HL-60 (cell line): ENCODE results near the gene ADCY3.

Experiments
- DNase-seq, 2 experiments: peaks; one replicate each; pipeline ENCODE4 v3.0.0-alpha.2; 2010 to 2020; ENCODE audit warnings: low read depth in 1 of 2, low spot score in 1 of 2
- H3K27ac ChIP-seq: fragments of 250-450 bp; sonication (Bioruptor Pico); replicated peaks from 2 replicates; pipeline ENCODE4 v1.5.1; 2020; ENCODE audit warnings: mild to moderate bottlenecking, moderate library complexity
- H3K27me3 ChIP-seq: fragments of 250-450 bp; sonication (Bioruptor Pico); 2 replicates; pipeline ENCODE4 v1.5.1; 2021; ENCODE audit warnings: mild to moderate bottlenecking, moderate library complexity; ENCODE audit not compliant: insufficient read depth, poor library complexity, severe bottlenecking
- H3K4me3 ChIP-seq: replicated peaks from 2 replicates; pipeline ENCODE4 v1.5.1; 2011; ENCODE audit warnings: mild to moderate bottlenecking, control low read depth, low read length; ENCODE audit not compliant: insufficient read depth
- GABPA ChIP-seq: IDR thresholded peaks from 2 replicates; pipeline ENCODE4 v1.6.1; 2012; ENCODE audit warnings: low read depth
- POLR2AphosphoS5 ChIP-seq: IDR thresholded peaks from 2 replicates; pipeline ENCODE4 v1.6.1; 2012; ENCODE audit warnings: low read depth
- SPI1 ChIP-seq: IDR thresholded peaks from 2 replicates; pipeline ENCODE4 v1.6.1; 2012; ENCODE audit warnings: low read depth, mild to moderate bottlenecking, borderline replicate concordance
- TF ChIP-seq, protein P1 (sequence below): IDR thresholded peaks from 2 replicates; pipeline ENCODE4 v1.6.1; 2012; ENCODE audit warnings: low read depth; ENCODE audit not compliant: insufficient replicate concordance
- TF ChIP-seq, protein P2 (sequence below): IDR thresholded peaks from one replicate; pipeline ENCODE4 v1.5.1; 2011; ENCODE audit warnings: low read length, control low read depth, inconsistent platforms; ENCODE audit not compliant: insufficient read depth

Gene ADCY3

DNA sequence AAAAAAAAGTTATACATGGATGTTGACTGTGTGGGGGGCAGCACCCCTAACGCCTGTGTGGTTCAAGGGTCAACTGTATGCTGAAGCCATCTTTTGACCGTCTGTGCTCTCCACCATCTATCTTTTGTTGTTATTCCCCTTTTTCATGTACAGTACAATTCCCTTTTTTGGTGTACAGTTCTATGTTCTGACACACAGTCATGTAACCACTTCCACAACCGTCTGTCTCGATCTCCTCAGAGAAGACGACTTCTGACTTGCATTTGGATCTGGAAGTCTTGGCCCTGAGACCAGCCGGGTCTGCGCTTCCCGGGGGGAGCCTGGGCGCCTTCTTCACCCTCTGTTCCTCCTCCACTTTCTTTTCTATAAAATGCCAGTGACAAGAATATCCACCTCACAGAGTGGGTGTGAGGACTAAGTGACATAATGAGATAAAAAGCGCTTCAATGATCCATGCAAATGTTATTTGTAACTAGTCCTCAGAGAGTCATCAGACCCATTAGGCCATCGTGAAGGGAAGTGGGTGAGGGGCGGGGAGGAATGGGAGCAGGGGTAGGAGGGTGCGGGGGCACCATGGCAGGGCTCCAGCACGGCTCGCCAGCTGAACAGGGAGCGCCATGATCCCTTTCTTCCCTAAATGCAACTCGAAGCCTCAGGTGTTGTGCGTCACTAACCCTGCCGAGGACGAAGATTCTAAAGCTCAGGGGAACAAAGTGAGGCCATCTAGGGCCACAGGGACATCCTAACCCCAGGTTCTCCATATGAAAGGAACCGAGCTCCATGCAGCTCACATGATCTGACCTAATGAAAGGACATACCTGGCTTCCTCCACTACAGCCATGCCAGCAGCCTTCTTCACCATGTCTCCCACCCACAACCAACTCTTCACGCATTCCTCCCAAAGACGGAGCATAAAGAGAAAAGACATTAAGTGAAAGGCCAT is 16.6 kb downstream of the ADCY3 start:
- no peak for TF ChIP-seq POLR2AphosphoS5
- TF ChIP-seq GABPA: no peak
- H3K4me3 ChIP-seq: no peak overlapping the region
- no peak for DNase-seq
- no peak overlapping the region for H3K27ac ChIP-seq
- H3K27me3 ChIP-seq: no peaks in the 10 kb centered on the region

DNA sequence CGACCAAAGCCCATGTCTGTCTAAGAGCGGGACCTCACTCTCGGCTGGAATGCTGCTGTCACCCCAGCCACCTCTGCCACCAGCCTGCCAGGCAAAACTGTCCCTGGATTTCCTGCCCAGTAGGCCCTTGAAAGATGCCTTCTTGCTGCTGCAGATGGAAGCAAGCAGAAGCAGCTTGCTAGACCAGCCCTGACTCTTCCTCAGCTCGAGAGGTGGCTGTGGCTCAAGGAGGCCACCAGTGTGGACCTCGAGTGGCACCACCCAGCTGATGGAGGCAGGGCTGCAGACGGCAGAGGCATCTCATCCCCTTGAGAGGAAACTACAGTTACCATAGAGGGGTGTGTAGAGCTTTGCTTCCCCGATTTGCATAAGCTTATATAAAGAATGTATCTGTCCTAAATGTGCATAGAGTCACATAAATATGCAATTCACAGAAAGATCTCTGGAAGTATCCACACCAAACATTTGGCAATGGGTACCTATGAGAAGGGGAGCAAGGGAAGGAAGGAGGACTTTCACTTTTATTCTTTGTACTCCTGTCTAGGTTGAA is 20.6 kb downstream of the ADCY3 start:
- Histone ChIP-seq H3K27ac (no peak overlapping the region), H3K27me3 (no peaks in the 10 kb centered on the region), H3K4me3 (no peak overlapping the region)
- TF ChIP-seq GABPA (no peak), SPI1 (no peak), POLR2AphosphoS5 (no peak)
- TF ChIP-seq, protein P1, sequence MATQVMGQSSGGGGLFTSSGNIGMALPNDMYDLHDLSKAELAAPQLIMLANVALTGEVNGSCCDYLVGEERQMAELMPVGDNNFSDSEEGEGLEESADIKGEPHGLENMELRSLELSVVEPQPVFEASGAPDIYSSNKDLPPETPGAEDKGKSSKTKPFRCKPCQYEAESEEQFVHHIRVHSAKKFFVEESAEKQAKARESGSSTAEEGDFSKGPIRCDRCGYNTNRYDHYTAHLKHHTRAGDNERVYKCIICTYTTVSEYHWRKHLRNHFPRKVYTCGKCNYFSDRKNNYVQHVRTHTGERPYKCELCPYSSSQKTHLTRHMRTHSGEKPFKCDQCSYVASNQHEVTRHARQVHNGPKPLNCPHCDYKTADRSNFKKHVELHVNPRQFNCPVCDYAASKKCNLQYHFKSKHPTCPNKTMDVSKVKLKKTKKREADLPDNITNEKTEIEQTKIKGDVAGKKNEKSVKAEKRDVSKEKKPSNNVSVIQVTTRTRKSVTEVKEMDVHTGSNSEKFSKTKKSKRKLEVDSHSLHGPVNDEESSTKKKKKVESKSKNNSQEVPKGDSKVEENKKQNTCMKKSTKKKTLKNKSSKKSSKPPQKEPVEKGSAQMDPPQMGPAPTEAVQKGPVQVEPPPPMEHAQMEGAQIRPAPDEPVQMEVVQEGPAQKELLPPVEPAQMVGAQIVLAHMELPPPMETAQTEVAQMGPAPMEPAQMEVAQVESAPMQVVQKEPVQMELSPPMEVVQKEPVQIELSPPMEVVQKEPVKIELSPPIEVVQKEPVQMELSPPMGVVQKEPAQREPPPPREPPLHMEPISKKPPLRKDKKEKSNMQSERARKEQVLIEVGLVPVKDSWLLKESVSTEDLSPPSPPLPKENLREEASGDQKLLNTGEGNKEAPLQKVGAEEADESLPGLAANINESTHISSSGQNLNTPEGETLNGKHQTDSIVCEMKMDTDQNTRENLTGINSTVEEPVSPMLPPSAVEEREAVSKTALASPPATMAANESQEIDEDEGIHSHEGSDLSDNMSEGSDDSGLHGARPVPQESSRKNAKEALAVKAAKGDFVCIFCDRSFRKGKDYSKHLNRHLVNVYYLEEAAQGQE: no peak
- TF ChIP-seq, protein P2, sequence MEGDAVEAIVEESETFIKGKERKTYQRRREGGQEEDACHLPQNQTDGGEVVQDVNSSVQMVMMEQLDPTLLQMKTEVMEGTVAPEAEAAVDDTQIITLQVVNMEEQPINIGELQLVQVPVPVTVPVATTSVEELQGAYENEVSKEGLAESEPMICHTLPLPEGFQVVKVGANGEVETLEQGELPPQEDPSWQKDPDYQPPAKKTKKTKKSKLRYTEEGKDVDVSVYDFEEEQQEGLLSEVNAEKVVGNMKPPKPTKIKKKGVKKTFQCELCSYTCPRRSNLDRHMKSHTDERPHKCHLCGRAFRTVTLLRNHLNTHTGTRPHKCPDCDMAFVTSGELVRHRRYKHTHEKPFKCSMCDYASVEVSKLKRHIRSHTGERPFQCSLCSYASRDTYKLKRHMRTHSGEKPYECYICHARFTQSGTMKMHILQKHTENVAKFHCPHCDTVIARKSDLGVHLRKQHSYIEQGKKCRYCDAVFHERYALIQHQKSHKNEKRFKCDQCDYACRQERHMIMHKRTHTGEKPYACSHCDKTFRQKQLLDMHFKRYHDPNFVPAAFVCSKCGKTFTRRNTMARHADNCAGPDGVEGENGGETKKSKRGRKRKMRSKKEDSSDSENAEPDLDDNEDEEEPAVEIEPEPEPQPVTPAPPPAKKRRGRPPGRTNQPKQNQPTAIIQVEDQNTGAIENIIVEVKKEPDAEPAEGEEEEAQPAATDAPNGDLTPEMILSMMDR: no peak
- DNase-seq: no peak

DNA sequence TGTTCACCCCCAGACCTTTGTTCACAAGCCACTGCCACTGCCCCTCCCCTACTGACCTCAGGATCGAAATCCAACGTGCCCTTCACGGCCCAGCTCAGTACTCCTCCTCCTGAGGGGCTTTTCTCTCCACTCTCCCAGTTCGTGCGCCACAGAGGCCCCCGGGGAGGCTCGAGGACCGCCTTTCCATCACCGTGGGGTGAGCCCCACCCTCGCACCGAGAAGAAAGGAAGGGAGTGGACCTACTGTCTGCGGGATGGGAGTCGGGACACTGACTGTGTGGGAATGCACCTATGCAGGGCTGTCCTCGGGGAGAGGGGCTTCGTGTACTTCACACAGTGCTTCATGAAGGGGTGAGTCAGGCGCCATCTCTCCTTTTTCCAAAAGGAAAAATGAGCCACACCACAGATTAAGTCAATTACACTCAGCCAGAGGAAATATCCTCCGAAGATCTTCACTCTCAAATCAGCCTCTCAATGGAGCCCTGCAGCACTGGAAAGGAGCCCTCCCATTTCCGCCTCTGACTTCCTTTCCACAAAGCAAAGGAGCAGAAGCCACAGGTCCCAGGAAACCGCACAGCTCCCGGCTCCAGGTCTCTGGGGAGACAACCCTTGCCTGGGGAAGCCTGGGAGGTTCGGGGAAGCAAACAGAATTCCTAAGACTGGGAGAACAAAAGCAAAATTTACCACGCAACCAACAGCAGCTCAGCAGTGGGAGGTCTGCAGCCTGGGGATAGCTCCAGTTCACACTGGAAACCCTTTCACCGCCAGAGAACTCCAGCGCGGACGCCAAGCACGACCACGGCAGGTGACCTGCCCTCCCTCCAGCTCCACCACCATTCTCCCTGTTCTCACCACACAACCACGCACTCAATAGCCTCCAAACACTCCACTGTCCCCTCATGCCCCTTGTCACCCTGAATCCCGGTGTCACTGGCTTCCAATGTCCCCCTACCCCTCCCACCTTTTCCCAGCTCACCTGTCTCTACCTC is 21.6 kb downstream of the ADCY3 start:
- Histone ChIP-seq H3K27ac (no peak overlapping the region), H3K4me3 (no peak overlapping the region), H3K27me3 (no peaks in the 10 kb centered on the region)
- no peak for TF ChIP-seq GABPA
- no peak for TF ChIP-seq POLR2AphosphoS5
- TF ChIP-seq, protein P2: no peak
- TF ChIP-seq SPI1: no peak
- TF ChIP-seq, protein P1: no peak
- no peak for DNase-seq
